ENCODE data around the gene NFIB.

DNA sequence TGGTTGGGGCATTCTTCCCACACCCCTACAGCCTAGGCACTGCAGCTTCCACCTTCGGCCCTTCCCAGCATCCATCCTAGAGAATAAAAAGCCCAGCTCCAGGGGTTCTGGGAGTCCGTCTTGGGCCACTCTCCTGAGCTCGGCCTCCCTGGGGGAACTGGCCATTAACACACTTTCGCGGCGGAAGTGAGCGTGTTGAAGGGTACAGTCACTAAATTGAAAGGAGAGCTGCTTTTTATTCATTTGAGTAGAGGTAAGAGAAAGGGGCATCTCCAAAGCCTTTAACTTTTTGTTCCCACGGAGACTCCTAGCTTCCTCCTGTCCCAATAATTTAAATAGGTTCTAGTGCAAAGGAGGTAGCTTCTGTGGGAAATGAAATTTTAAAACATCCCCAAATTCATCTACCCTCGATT, 31.0 kb upstream of the NFIB start:
- TF ChIP-seq POLR2A (IDR thresholded peaks at IDR 0.05; ENCODE audit: low read depth, low read length) (no peak), POU2F2 (IDR thresholded peaks at IDR 0.05; ENCODE audit: low read depth, low read length) (no peak), POLR2AphosphoS5 (IDR thresholded peaks at IDR 0.05; ENCODE audit: low read depth, low read length) (no peak)
